GM12878 (cell line): ENCODE measurements around the gene CYP1B1.

Source experiments
- EGR1 ChIP-seq, 2 experiments: IDR thresholded peaks; 1 replicate in 1 of 2; 2 replicates in 1 of 2; pipeline ENCODE4 v1.6.1; 2011 to 2012; ENCODE audit warnings: low read depth in 2 of 2, low read length in 2 of 2, borderline replicate concordance in 1 of 2, mild to moderate bottlenecking in 1 of 2, moderate library complexity in 1 of 2
- EP300 ChIP-seq, 2 experiments: fragments of 150-350 bp in 1 of 2; IDR thresholded peaks; 2 replicates each; pipeline ENCODE4 v1.6.1; 2011 to 2012; ENCODE audit warnings: low read depth in 2 of 2, low read length in 2 of 2, borderline replicate concordance in 1 of 2, improper control_type of control experiment in 1 of 2, inconsistent platforms in 1 of 2; ENCODE audit not compliant: control insufficient read depth in 1 of 2
- EZH2 ChIP-seq: IDR thresholded peaks from 2 replicates; pipeline ENCODE4 v1.6.1; 2012; ENCODE audit warnings: low read depth, mild to moderate bottlenecking, control low read depth, inconsistent platforms, low read length, borderline replicate concordance; ENCODE audit not compliant: control insufficient read depth
- GABPA ChIP-seq: IDR thresholded peaks from 2 replicates; pipeline ENCODE4 v1.6.1; 2014; ENCODE audit warnings: antibody characterized with exemption, low read depth, mild to moderate bottlenecking, inconsistent platforms
- MXI1 ChIP-seq: fragments of 150-350 bp; IDR thresholded peaks from 2 replicates; pipeline ENCODE4 v1.6.1; 2011; ENCODE audit warnings: low read depth, mild to moderate bottlenecking, inconsistent platforms, low read length, improper control_type of control experiment
- POLR2A ChIP-seq: IDR thresholded peaks from 2 replicates; pipeline ENCODE4 v1.6.1; 2011; ENCODE audit warnings: low read depth, mild to moderate bottlenecking, low read length
- SMC3 ChIP-seq: IDR thresholded peaks from 2 replicates; pipeline ENCODE4 v1.6.1; 2011; ENCODE audit warnings: low read length, improper control_type of control experiment, borderline replicate concordance
- SREBF2 ChIP-seq: IDR thresholded peaks from 2 replicates; pipeline ENCODE4 v1.6.1; 2012; ENCODE audit warnings: mild to moderate bottlenecking, low read length
- TAF1 ChIP-seq: IDR thresholded peaks from 2 replicates; pipeline ENCODE4 v1.6.1; 2011; ENCODE audit warnings: mild to moderate bottlenecking, low read depth, low read length, borderline replicate concordance
- ZNF274 ChIP-seq: IDR thresholded peaks from one replicate; pipeline ENCODE4 v1.8.0; 2011; ENCODE audit not compliant: insufficient read length, insufficient read depth
- ZSCAN29 ChIP-seq: fragments of 450-650 bp; IDR thresholded peaks from 2 replicates; pipeline ENCODE4 v1.6.1; 2017; ENCODE audit warnings: mild to moderate bottlenecking, moderate library complexity
- TF ChIP-seq, protein P1 (sequence below): fragments of 450-650 bp; IDR thresholded peaks from 2 replicates; pipeline ENCODE4 v1.6.1; 2017; ENCODE audit warnings: mild to moderate bottlenecking
- TF ChIP-seq, protein P2 (sequence below), 3 experiments: IDR thresholded peaks in 2 of 3; conservative IDR thresholded peaks in 1 of 3; 2 replicates each; pipeline ENCODE4 v1.5.1; 2011; ENCODE audit warnings: low read depth in 3 of 3, low read length in 3 of 3, mild to moderate bottlenecking in 3 of 3, control low read depth in 2 of 3, moderate library complexity in 2 of 3, inconsistent platforms in 1 of 3, mixed read lengths in 1 of 3; ENCODE audit not compliant: control insufficient read depth in 2 of 3, insufficient read depth in 1 of 3; ENCODE audit errors: extremely low read depth in 1 of 3

DNA sequence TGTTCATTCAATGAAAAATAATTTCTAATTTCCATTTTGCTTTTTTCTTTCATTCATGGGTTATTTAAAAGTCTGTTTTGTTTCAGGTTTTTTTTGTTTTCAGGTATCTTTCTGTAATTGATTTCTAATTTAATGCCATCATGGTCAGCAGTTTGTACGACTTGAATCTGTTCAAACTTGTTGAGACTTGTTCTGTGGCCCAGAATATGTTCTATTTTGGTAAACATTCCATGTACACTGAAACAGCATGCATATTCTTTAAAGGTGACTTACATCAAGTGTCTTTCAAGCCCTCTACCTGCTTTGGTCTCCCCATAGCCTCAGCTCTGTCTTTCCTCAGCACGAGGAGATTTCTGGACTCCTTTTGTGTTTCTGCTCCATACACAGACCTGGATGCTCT, 49.1 kb downstream of the CYP1B1 start:
- TF ChIP-seq SMC3 = no peak
- TF ChIP-seq MXI1 = no peak
- TF ChIP-seq POLR2A = no peak
- no peak for TF ChIP-seq EP300 (IDR thresholded peaks at IDR 0.05; ENCODE audit: borderline replicate concordance in 1 of 2, control insufficient read depth in 1 of 2, low read depth in 2 of 2, low read length in 2 of 2)
- TF ChIP-seq, protein P1, sequence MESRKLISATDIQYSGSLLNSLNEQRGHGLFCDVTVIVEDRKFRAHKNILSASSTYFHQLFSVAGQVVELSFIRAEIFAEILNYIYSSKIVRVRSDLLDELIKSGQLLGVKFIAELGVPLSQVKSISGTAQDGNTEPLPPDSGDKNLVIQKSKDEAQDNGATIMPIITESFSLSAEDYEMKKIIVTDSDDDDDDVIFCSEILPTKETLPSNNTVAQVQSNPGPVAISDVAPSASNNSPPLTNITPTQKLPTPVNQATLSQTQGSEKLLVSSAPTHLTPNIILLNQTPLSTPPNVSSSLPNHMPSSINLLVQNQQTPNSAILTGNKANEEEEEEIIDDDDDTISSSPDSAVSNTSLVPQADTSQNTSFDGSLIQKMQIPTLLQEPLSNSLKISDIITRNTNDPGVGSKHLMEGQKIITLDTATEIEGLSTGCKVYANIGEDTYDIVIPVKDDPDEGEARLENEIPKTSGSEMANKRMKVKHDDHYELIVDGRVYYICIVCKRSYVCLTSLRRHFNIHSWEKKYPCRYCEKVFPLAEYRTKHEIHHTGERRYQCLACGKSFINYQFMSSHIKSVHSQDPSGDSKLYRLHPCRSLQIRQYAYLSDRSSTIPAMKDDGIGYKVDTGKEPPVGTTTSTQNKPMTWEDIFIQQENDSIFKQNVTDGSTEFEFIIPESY = no peak
- TF ChIP-seq TAF1 = no peak
- TF ChIP-seq EZH2 = no peak
- no peak for TF ChIP-seq SREBF2
- TF ChIP-seq ZNF274 = no peak
- TF ChIP-seq GABPA = no peak
- TF ChIP-seq, protein P2, sequence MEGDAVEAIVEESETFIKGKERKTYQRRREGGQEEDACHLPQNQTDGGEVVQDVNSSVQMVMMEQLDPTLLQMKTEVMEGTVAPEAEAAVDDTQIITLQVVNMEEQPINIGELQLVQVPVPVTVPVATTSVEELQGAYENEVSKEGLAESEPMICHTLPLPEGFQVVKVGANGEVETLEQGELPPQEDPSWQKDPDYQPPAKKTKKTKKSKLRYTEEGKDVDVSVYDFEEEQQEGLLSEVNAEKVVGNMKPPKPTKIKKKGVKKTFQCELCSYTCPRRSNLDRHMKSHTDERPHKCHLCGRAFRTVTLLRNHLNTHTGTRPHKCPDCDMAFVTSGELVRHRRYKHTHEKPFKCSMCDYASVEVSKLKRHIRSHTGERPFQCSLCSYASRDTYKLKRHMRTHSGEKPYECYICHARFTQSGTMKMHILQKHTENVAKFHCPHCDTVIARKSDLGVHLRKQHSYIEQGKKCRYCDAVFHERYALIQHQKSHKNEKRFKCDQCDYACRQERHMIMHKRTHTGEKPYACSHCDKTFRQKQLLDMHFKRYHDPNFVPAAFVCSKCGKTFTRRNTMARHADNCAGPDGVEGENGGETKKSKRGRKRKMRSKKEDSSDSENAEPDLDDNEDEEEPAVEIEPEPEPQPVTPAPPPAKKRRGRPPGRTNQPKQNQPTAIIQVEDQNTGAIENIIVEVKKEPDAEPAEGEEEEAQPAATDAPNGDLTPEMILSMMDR (IDR thresholded peaks at IDR 0.05 in 2 of 3, conservative IDR thresholded peaks at IDR 0.05 in 1 of 3; ENCODE audit: control insufficient read depth in 2 of 3, extremely low read depth in 1 of 3, insufficient read depth in 1 of 3, low read depth in 3 of 3, low read length in 3 of 3) = no peak
- TF ChIP-seq ZSCAN29 = no peak
- TF ChIP-seq EGR1 (IDR thresholded peaks at IDR 0.05; ENCODE audit: borderline replicate concordance in 1 of 2, low read depth in 2 of 2, low read length in 2 of 2) = no peak
